Activated T-cell treated with anti-CD3 and anti-CD28 coated beads for 4 hours (primary cell): Measurements from ENCODE around the gene USP25.

ENCODE experiments used
- DNase-seq: peaks from one replicate; pipeline ENCODE4 v3.0.0-alpha.2; 2020

USP25 gene

GRCh38 chr21:15766952-15767603 is 37.3 kb downstream of the USP25 start:
- DNase-seq = no peak

GRCh38 chr21:15768045-15768601 is 38.3 kb downstream of the USP25 start:
- no peak for DNase-seq

GRCh38 chr21:15768853-15769252 is 39.1 kb downstream of the USP25 start:
- no peak for DNase-seq

GRCh38 chr21:15771311-15771710 is 41.5 kb downstream of the USP25 start:
- no peak for DNase-seq

- no peak for DNase-seq
These were observed 42.9 kb downstream of the USP25 start for GRCh38 chr21:15772654-15773053.

- DNase-seq = no peak
These were observed 44.8 kb downstream of the USP25 start for GRCh38 chr21:15774590-15774989.

- DNase-seq = no peak
These were observed 45.5 kb downstream of the USP25 start for GRCh38 chr21:15775291-15775690.

GRCh38 chr21:15775981-15776380 is 46.2 kb downstream of the USP25 start:
- no peak for DNase-seq

GRCh38 chr21:15776818-15777217 is 47.0 kb downstream of the USP25 start:
- no peak for DNase-seq

GRCh38 chr21:15781986-15782385 is 52.2 kb downstream of the USP25 start:
- no peak for DNase-seq

- DNase-seq = no peak
These were observed 59.2 kb downstream of the USP25 start for GRCh38 chr21:15788847-15789523.

GRCh38 chr21:15793109-15793508 is 63.3 kb downstream of the USP25 start:
- DNase-seq = no peak

- no peak for DNase-seq
These were observed 63.9 kb downstream of the USP25 start for GRCh38 chr21:15793550-15794235.

- DNase-seq = no peak
These were observed 64.6 kb downstream of the USP25 start for GRCh38 chr21:15794277-15794912.

- no peak for DNase-seq
These were observed 65.8 kb downstream of the USP25 start for GRCh38 chr21:15795533-15795932.

GRCh38 chr21:15797577-15798363 is 68.0 kb downstream of the USP25 start:
- DNase-seq = no peak

GRCh38 chr21:15801352-15801863 is 71.6 kb downstream of the USP25 start:
- DNase-seq = no peak

- no peak for DNase-seq
These were observed 74.6 kb downstream of the USP25 start for GRCh38 chr21:15804247-15805005.

- no peak for DNase-seq
These were observed 79.3 kb downstream of the USP25 start for GRCh38 chr21:15809065-15809464.

GRCh38 chr21:15809818-15810217 is 80.0 kb downstream of the USP25 start:
- DNase-seq = no peak

GRCh38 chr21:15815285-15815684 is 85.5 kb downstream of the USP25 start:
- no peak for DNase-seq

- DNase-seq = no peak
These were observed 90.5 kb downstream of the USP25 start for GRCh38 chr21:15820327-15820726.
